Measurements from ENCODE around the gene CCDC24. TPM values are rescaled to one million over a fixed set of nuclear protein-coding genes. Genes with fewer than 3 reads are reported as not detected.

CCDC24 gene
- total RNA-seq, 1 donor from 2014 or later, result 4.7 TPM

- no peak for DNase-seq (ENCODE audit: low spot score)
- peak; percentile 6 for ATAC-seq
Measured at GRCh38 chr1:43979528-43980254, 11.7 kb upstream of the CCDC24 start.

- ATAC-seq (no peak), DNase-seq (ENCODE audit: low spot score) (no peak)
Measured at GRCh38 chr1:43980255-43981134, 10.9 kb upstream of the CCDC24 start.

- DNase-seq (ENCODE audit: low spot score), result no peak
- no peak for ATAC-seq
Measured at GRCh38 chr1:43981135-43981491, 10.3 kb upstream of the CCDC24 start.

- ATAC-seq, result no peak
- no peak for DNase-seq (ENCODE audit: low spot score)
Measured at GRCh38 chr1:43981636-43982035, 9.8 kb upstream of the CCDC24 start.

- no peak for DNase-seq (ENCODE audit: low spot score)
- ATAC-seq, result no peak
Measured at GRCh38 chr1:43982241-43982640, 9.2 kb upstream of the CCDC24 start.

- DNase-seq (ENCODE audit: low spot score), result no peak
- no peak for ATAC-seq
Measured at GRCh38 chr1:43982808-43983207, 8.6 kb upstream of the CCDC24 start.

GRCh38 chr1:43983253-43983899 lies 8.0 kb upstream of the CCDC24 start:
- no peak for DNase-seq (ENCODE audit: low spot score)
- no peak for ATAC-seq

GRCh38 chr1:43984855-43985254 lies 6.5 kb upstream of the CCDC24 start:
- no peak for ATAC-seq
- DNase-seq (ENCODE audit: low spot score), result no peak

- ATAC-seq, result no peak
- DNase-seq (ENCODE audit: low spot score), result no peak
Measured at GRCh38 chr1:43985984-43986595, 5.3 kb upstream of the CCDC24 start.

GRCh38 chr1:43986712-43987111 lies 4.7 kb upstream of the CCDC24 start:
- ATAC-seq, result no peak
- no peak for DNase-seq (ENCODE audit: low spot score)

- DNase-seq (ENCODE audit: low spot score) (no peak), ATAC-seq (no peak)
Measured at GRCh38 chr1:43987159-43987902, 4.1 kb upstream of the CCDC24 start.

GRCh38 chr1:43990271-43991199 lies 864 bp upstream of the CCDC24 start:
- no peak for DNase-seq (ENCODE audit: low spot score)
- no peak for ATAC-seq

GRCh38 chr1:43991200-43991475 lies 261 bp upstream of the CCDC24 start:
- DNase-seq (ENCODE audit: low spot score) (no peak), ATAC-seq (no peak)

GRCh38 chr1:43992232-43992995 lies 1.0 kb downstream of the CCDC24 start:
- ATAC-seq, result no peak
- DNase-seq (ENCODE audit: low spot score), result no peak

GRCh38 chr1:43993206-43993914 lies 2.0 kb downstream of the CCDC24 start:
- ATAC-seq, result no peak
- DNase-seq (ENCODE audit: low spot score), result no peak

GRCh38 chr1:43994071-43994470 lies 2.7 kb downstream of the CCDC24 start:
- no peak for ATAC-seq

GRCh38 chr1:43994794-43995790 lies 3.7 kb downstream of the CCDC24 start:
- ATAC-seq (no peak), DNase-seq (ENCODE audit: low spot score) (no peak)

More at GRCh38 chr1:43994071-43994470, 2.7 kb downstream of the CCDC24 start:
- DNase-seq (ENCODE audit: low spot score), result no peak
